ENCODE data around the gene FTO.

DNA sequence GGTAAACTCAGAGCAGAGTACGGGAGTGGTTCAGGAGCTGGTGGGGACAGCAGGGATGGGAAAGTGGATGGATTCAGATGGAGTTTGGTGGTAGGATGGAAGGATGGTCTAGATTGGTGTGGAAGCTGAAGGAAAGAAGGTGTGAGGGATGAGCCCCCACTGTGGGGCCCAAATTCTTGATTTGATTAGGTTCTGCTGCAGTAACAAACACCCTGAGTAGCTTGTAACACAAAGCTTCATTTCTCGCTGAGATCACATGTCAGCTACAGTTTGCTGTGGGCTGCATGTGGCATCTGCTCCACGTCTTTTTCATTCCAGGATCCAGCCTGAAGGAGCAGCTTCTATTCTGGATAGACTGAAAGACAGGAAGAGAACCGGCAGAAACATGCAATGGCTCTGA lies 438.8 kb downstream of the FTO start:
- no peak for TF ChIP-seq POLR2A (IDR thresholded peaks at IDR 0.05)
- TF ChIP-seq, protein P1, sequence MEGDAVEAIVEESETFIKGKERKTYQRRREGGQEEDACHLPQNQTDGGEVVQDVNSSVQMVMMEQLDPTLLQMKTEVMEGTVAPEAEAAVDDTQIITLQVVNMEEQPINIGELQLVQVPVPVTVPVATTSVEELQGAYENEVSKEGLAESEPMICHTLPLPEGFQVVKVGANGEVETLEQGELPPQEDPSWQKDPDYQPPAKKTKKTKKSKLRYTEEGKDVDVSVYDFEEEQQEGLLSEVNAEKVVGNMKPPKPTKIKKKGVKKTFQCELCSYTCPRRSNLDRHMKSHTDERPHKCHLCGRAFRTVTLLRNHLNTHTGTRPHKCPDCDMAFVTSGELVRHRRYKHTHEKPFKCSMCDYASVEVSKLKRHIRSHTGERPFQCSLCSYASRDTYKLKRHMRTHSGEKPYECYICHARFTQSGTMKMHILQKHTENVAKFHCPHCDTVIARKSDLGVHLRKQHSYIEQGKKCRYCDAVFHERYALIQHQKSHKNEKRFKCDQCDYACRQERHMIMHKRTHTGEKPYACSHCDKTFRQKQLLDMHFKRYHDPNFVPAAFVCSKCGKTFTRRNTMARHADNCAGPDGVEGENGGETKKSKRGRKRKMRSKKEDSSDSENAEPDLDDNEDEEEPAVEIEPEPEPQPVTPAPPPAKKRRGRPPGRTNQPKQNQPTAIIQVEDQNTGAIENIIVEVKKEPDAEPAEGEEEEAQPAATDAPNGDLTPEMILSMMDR (IDR thresholded peaks at IDR 0.05) = no peak
- TF ChIP-seq EP300 (IDR thresholded peaks at IDR 0.05) = no peak

Data from tibial nerve (tissue), 4 donors.